AG04450 (cell line): ENCODE results near the gene ZC3H18. TPM values are rescaled to one million over a fixed set of nuclear protein-coding genes. Genes with fewer than 3 reads are reported as not detected.

Experiments
- CTCF ChIA-PET: fragments of 300-600, 350-600 bp; formaldehyde crosslinking; extraction: SDS; loops from one replicate; lab custom pipeline; 2022; ENCODE audit warnings: antibody characterized with exemption, inconsistent platforms; lab: Charles Lee
- POLR2A ChIA-PET: fragments of 350-600 bp; formaldehyde crosslinking; extraction: SDS; loops from one replicate; lab custom pipeline; 2021; ENCODE audit warnings: antibody characterized with exemption, inconsistent platforms; lab: Yijun Ruan, JAX
- DNase-seq: peaks from one replicate; pipeline ENCODE4 v3.0.0-alpha.2; 2011; ENCODE audit warnings: low read depth, low spot score
- H3K27ac ChIP-seq: one replicate; pipeline ENCODE4 v1.5.1; 2012; ENCODE audit warnings: low read depth, low read length, control low read depth
- H3K27me3 ChIP-seq: one replicate; pipeline ENCODE4 v1.6.0; 2012; ENCODE audit warnings: low read length; ENCODE audit not compliant: control insufficient read depth, insufficient read depth
- H3K4me3 ChIP-seq: 2 replicates; pipeline ENCODE4 v1.5.1; 2011; ENCODE audit warnings: mild to moderate bottlenecking, low read depth, low read length, control low read depth
- H3K9me3 ChIP-seq: 2 replicates; pipeline ENCODE4 v1.5.1; 2012; ENCODE audit warnings: low read length; ENCODE audit not compliant: control insufficient read depth, insufficient read depth
- polyA plus RNA-seq: library from polyadenylated mRNA; depleted of rRNA; stranded (reverse); fragments of >200 nt; gene quantifications from 2 replicates; pipeline ENCODE4 v1.2.3, GENCODE V29; 2011
- TF ChIP-seq, protein P1 (sequence below): IDR thresholded peaks from 2 replicates; pipeline ENCODE4 v1.5.1; 2011; ENCODE audit warnings: low read depth, low read length, control low read depth, inconsistent platforms

The ZC3H18 gene
- polyA plus RNA-seq, 1 experiment = 10.1 TPM

GRCh38 chr16:88535191-88535856, 34.9 kb upstream of the ZC3H18 start:
- ChIA-PET POLR2A (no interaction called here), CTCF (no interaction called here)
- Histone ChIP-seq H3K9me3 (peaks cover 3% of the 10 kb centered on the region; the same call in 1 of the 2 replicates), H3K27ac (no peak overlapping the region), H3K27me3 (peaks cover 19% of the 10 kb centered on the region), H3K4me3 (peak overlapping the region; percentile 56)
- no peak for DNase-seq
- TF ChIP-seq, protein P1, sequence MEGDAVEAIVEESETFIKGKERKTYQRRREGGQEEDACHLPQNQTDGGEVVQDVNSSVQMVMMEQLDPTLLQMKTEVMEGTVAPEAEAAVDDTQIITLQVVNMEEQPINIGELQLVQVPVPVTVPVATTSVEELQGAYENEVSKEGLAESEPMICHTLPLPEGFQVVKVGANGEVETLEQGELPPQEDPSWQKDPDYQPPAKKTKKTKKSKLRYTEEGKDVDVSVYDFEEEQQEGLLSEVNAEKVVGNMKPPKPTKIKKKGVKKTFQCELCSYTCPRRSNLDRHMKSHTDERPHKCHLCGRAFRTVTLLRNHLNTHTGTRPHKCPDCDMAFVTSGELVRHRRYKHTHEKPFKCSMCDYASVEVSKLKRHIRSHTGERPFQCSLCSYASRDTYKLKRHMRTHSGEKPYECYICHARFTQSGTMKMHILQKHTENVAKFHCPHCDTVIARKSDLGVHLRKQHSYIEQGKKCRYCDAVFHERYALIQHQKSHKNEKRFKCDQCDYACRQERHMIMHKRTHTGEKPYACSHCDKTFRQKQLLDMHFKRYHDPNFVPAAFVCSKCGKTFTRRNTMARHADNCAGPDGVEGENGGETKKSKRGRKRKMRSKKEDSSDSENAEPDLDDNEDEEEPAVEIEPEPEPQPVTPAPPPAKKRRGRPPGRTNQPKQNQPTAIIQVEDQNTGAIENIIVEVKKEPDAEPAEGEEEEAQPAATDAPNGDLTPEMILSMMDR = no peak

DNA sequence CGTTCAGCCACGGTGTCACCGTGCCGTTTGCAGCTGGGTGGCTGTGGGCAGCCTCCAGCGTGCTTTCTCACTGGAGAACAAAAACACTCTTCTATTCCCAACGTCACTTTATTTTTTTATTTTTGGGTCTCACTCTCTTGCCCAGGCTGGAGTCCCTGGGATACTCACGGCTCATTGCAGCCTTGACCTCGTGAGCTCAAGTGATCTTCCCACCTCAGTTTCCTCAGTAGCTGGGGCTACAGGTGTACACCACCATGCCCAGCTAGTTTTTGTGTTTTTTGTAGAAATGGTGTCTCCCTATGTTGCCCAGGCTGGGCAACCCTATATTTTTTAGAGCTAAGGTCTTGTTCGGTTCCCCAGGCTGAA, 34.4 kb upstream of the ZC3H18 start:
- Histone ChIP-seq H3K9me3 (peaks cover 6% of the 10 kb centered on the region; the same call in 1 of the 2 replicates), H3K4me3 (no peak overlapping the region), H3K27ac (no peak overlapping the region), H3K27me3 (peaks cover 23% of the 10 kb centered on the region)
- ChIA-PET CTCF (no interaction called here), POLR2A (no interaction called here)
- TF ChIP-seq, protein P1 = no peak
- DNase-seq = no peak

GRCh38 chr16:88536510-88536909, 33.7 kb upstream of the ZC3H18 start:
- ChIA-PET POLR2A (no interaction called here), CTCF (no interaction called here)

DNA sequence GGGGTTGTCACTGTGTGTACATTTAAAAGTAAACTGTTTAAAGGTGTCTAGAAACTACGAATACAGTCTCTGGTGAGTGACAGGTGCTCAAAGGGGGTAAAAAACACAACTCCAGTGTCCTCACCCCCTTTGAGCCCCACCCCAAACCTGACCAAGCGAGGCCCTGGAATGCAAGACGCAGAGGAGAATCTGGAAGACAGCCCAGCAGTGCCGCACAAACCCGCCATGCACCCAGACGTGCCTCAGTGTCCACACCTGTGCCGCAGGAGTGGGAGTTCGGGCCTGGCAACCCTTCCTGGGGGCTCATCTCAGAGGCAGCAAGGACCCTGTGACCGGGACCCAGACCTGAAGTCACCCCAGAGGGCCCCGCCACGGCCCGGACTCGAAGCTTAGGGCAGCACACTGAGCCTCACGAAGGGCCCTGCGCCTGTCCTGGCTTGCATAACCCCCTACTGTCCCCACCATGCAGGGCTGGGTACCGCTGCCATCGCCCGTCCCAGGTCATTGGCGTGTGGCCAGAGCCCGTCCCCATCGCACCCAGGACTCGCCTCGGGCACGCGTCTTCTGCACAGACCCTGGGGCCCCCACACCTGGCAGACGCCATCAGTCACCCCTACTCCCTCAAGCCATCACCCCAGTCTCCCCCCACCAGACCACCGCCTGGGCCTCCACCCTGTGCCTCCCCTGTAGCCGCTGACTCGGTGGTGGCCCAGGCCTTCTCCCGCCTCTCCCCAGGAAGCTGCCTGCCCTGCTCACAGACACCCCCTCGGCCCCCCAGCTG, 33.0 kb upstream of the ZC3H18 start:
- CTCF ChIA-PET = no interaction called here
- no peak for DNase-seq
- H3K27me3 ChIP-seq = peaks cover 28% of the 10 kb centered on the region
- POLR2A ChIA-PET = no interaction called here
- H3K9me3 ChIP-seq = peaks cover 16% of the 10 kb centered on the region
- no peak overlapping the region for H3K27ac ChIP-seq
- TF ChIP-seq, protein P1 = no peak
- no peak overlapping the region for H3K4me3 ChIP-seq

More at GRCh38 chr16:88536510-88536909, 33.7 kb upstream of the ZC3H18 start:
- peaks cover 28% of the 10 kb centered on the region for H3K27me3 ChIP-seq
- no peak overlapping the region for H3K4me3 ChIP-seq
- DNase-seq = no peak
- TF ChIP-seq, protein P1 = no peak
- H3K27ac ChIP-seq = no peak overlapping the region
- peaks cover 10% of the 10 kb centered on the region; the same call in 1 of the 2 replicates for H3K9me3 ChIP-seq

DNA sequence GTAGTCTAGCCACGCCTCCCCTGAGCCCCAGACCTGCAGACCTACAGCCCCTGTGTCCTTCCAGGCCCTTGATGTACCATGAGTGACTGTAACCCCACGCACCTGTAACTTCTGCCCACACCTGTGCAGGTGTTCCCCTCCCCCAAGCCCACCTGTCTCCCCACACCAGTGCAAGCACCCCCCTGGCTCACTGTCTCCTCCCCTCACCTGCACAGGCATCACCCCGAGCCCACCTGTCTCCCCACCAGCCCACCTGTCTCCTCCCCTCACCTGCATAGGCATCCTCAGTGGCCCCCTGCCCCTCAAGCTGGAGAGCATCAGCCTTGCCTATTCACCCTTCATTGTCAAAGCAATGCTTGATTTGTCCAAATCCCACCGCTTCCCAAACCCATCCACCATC, 32.3 kb upstream of the ZC3H18 start:
- H3K4me3 ChIP-seq = no peak overlapping the region
- DNase-seq = no peak
- no peak overlapping the region for H3K27ac ChIP-seq
- ChIA-PET POLR2A (no interaction called here), CTCF (no interaction called here)
- peaks cover 32% of the 10 kb centered on the region for H3K27me3 ChIP-seq
- TF ChIP-seq, protein P1 = no peak
- H3K9me3 ChIP-seq = peaks cover 23% of the 10 kb centered on the region
